PC-9 (cell line): ENCODE data around the gene CUTA.

Experiments
- CTCF ChIP-seq: fragments of 200-600 bp; sonication (generic); conservative IDR thresholded peaks from 2 replicates; pipeline ENCODE4 v1.6.1; 2017; ENCODE audit warnings: mixed run types, antibody characterized with exemption, mild to moderate bottlenecking, moderate library complexity
- EZH2 ChIP-seq: fragments of 200-600 bp; sonication (generic); IDR thresholded peaks from 2 replicates; pipeline ENCODE4 v1.8.0; 2017; ENCODE audit warnings: antibody characterized with exemption, low read depth

DNA sequence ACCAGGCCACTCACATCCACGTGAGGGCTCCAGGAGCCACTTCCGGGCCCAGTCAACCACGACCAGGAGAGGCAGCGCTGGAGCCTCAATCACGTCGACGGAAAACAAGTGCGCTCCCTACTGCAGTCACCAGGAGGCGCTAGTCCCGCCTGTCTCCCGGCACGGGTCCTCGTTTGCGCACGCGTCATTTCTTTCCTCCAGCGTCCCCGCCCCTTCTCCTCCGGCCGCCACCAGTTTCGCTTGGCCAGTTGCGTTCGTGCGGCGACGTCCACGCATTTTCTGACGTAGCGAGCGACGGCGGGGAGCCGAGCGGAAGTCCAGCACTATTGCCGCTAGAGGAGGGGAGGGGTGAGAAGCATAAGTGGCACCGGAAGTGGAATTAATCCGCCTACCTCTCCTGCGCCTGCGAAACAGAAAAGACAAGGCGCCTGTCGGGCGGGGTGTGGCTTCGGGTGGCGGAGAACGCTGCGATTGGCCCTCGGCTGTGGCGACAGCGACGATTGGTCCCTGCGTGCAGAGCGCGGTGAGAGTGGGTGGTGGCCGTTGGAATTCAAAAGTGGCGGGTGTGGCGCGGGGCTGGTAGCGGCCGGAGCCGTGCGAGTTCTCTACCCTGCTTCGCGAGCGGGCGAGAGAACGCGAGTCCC is 26.5 kb downstream of the CUTA start, which contains the start of gene KIFC1:
- peak; percentile 90 for TF ChIP-seq CTCF
- TF ChIP-seq EZH2, result no peak
